Esophagus (tissue), 2 donors: ENCODE results near the gene CRMP1. TPM values are rescaled to one million over a fixed set of nuclear protein-coding genes. Genes with fewer than 3 reads are reported as not detected.
A peak's percentile ranks its signal among the peaks of the same experiment; 100 is the strongest.

Source experiments
- H3K27ac ChIP-seq, 2 donors: one replicate each; pipeline ENCODE4 v1.5.1; 2013; ENCODE audit warnings: low read depth in 2 of 2, mild to moderate bottlenecking in 2 of 2, inconsistent platforms in 1 of 2, low read length in 1 of 2, moderate library complexity in 1 of 2
- H3K27me3 ChIP-seq, 2 donors: one replicate each; pipeline ENCODE4 v1.6.1; 2013; ENCODE audit warnings: low read length in 2 of 2, control low read depth in 1 of 2, mild to moderate bottlenecking in 1 of 2; ENCODE audit not compliant: insufficient read depth in 2 of 2, control insufficient read depth in 1 of 2
- H3K36me3 ChIP-seq, 2 donors: one replicate each; pipeline ENCODE4 v1.6.1; 2013; ENCODE audit warnings: low read length in 1 of 2; ENCODE audit not compliant: control insufficient read depth in 2 of 2, insufficient read depth in 2 of 2
- H3K4me1 ChIP-seq, 2 donors: one replicate each; pipeline ENCODE4 v1.6.1; 2013; ENCODE audit warnings: low read length in 1 of 2; ENCODE audit not compliant: control insufficient read depth in 2 of 2, insufficient read depth in 2 of 2
- H3K4me3 ChIP-seq, 2 donors: one replicate each; pipeline ENCODE4 v1.5.1; 2013; ENCODE audit warnings: low read length in 2 of 2, mild to moderate bottlenecking in 2 of 2, low read depth in 1 of 2, moderate library complexity in 1 of 2
- H3K9me3 ChIP-seq, 2 donors: one replicate each; pipeline ENCODE4 v1.6.1; 2013; ENCODE audit warnings: mild to moderate bottlenecking in 2 of 2, low read depth in 1 of 2, low read length in 1 of 2, moderate library complexity in 1 of 2; ENCODE audit not compliant: control insufficient read depth in 2 of 2, insufficient read depth in 1 of 2
- WGBS, 2 donors: extraction: QIAGEN DNeasy Blood & Tissue Kit; methylation state at CpG; one replicate each; pipeline ENCODE4 v1.1.7; 2013; 5-methylcytosine and 5-hydroxymethylcytosine counted together
- polyA plus RNA-seq, 2 donors: library from polyadenylated mRNA; stranded (reverse); fragments of 200-250 nt; gene quantifications; one replicate each; pipeline ENCODE4 v1.2.3, GENCODE V29; 2013
- donor health status: healthy with polysubstance abuse.
- donor health status: Bipolar disorder and iron deficiency.

CRMP1 gene
- polyA plus RNA-seq, 2 donors: 0.35 to 2.3 TPM

DNA sequence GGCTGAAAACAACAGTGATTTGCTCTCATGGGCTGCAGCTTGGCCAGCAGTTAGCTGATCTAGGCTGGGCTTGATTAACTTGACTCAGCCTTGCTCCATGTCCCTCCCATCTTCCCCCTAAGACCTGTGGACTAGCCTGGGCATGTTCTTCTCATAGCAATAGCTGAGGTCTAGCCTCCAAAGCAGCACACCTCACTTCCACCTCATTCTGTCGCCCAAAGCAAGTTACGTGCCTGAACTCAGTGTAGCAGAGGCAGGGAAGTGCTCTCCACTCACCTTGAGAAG, 119.7 kb downstream of the CRMP1 start:
- H3K27me3 ChIP-seq: no peaks in the 10 kb centered on the region
- peaks cover 2 to 13% of the 10 kb centered on the region in 2 donors for H3K4me1 ChIP-seq
- H3K27ac ChIP-seq: peak overlapping the region; percentile 69 to 70
- peaks cover 0 to under 1% of the 10 kb centered on the region in 2 donors for H3K36me3 ChIP-seq
- no peak overlapping the region for H3K4me3 ChIP-seq
- WGBS, 2 donors: 46 to 82% methylated on average over 2 of the region's 2 CpGs
- peaks cover 0 to 5% of the 10 kb centered on the region in 2 donors for H3K9me3 ChIP-seq

DNA sequence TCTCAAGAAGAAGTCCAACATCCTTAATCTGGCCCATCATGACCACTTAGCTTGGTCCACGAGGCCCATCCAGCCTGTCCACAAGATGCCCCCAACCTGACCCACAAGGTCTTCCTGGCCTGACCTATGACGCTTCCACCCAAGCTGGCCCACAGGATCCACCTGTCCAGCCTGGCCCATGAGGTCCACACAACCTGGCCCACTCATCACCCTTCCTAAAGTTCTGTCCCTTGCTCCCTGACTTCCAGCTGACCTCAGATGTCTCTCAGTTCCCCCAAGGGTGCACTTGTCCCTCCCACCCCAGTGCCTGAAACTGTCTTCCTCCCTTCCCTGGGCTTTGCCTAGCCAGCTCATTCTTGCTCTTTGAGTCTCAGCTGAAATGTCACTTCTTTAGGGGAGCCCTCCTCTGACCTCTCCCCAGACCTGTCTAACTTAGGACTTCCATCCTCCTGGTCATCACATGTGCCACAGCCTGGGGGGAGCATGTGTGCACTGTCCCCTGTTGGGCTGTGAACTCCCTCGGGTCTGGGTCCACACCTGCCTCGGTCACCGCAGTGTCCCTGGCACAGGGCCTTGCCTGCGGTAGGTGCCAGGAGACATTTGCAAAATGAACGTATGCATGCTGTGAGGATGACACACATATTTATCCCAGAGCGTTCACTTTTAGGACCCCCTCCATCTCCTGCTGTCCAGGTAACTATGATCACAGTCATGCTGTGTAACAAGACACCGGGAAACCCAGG, 120.2 kb downstream of the CRMP1 start:
- Histone ChIP-seq H3K9me3 (peaks cover 0 to 5% of the 10 kb centered on the region in 2 donors), H3K4me3 (no peak overlapping the region), H3K27ac (peak overlapping the region; percentile 69 to 70), H3K36me3 (peaks cover 0 to 4% of the 10 kb centered on the region in 2 donors), H3K27me3 (no peaks in the 10 kb centered on the region), H3K4me1 (peaks cover 2 to 13% of the 10 kb centered on the region in 2 donors)
- WGBS, 2 donors: 60 to 75% methylated on average over 9 of the region's 9 CpGs

Other genes starting within 250 kb of the CRMP1 start
- gene EVC2, start 184.5 kb downstream of the CRMP1 start, polyA plus RNA-seq: 1 to 10 TPM; 1.6 to 2.0 TPM
- 1 to 10 TPM; 2.0 to 4.0 TPM for gene EVC, start 181.9 kb downstream of the CRMP1 start, polyA plus RNA-seq
- under 1 TPM; under 0.01 to 0.02 TPM for gene C4orf50, start 125.3 kb upstream of the CRMP1 start, polyA plus RNA-seq